ENCODE measurements around the gene PRDM12.

Gene PRDM12

GRCh38 chr9:130651221-130651620 is 13.2 kb upstream of the PRDM12 start:
- DNase-seq (ENCODE audit: low spot score): no peak
- no peak overlapping the region for H3K27ac ChIP-seq (replicated peaks; ENCODE audit: low read length)
- H2BK12ac ChIP-seq (ENCODE audit: low read length): no peak overlapping the region

GRCh38 chr9:130651752-130652151 is 12.6 kb upstream of the PRDM12 start:
- H3K27ac ChIP-seq (replicated peaks; ENCODE audit: low read length): no peak overlapping the region
- no peak overlapping the region for H2BK15ac ChIP-seq (ENCODE audit: low read length)
- no peak overlapping the region for H2BK12ac ChIP-seq (ENCODE audit: low read length)
- no peak overlapping the region for H3K9ac ChIP-seq (ENCODE audit: low read depth, low read length, poor library complexity)
- no peak overlapping the region for H3K4ac ChIP-seq (ENCODE audit: low read length)
- H3K4me1 ChIP-seq (ENCODE audit: control insufficient read depth in 2 of 2, insufficient read depth in 1 of 2, low read depth in 1 of 2, low read length in 2 of 2): no peaks in the 10 kb centered on the region
- no peak overlapping the region for H2AFZ ChIP-seq (ENCODE audit: low read length)
- H3K9me3 ChIP-seq (replicated peaks in 1 of 2; ENCODE audit: control insufficient read depth in 2 of 2, insufficient read depth in 1 of 2, low read depth in 1 of 2, low read length in 2 of 2): peaks cover 0 to 2% of the 10 kb centered on the region in 2 donors
- no peaks in the 10 kb centered on the region for H3K36me3 ChIP-seq (replicated peaks in 1 of 2; ENCODE audit: control insufficient read depth in 2 of 2, insufficient read depth in 2 of 2, low read length in 2 of 2)
- H2BK5ac ChIP-seq (ENCODE audit: low read length): no peak overlapping the region
- no peak overlapping the region for H4K91ac ChIP-seq (ENCODE audit: low read depth, low read length, poor library complexity)
- no peak overlapping the region for H3K4me3 ChIP-seq (ENCODE audit: low read length in 2 of 2)
- H2AK5ac ChIP-seq (ENCODE audit: low read depth, low read length): peak overlapping the region; percentile 53
- H4K8ac ChIP-seq (ENCODE audit: low read depth, low read length): no peak overlapping the region
- H3K18ac ChIP-seq (ENCODE audit: low read length): no peak overlapping the region
- no peak for DNase-seq (ENCODE audit: low spot score)
- no CpG with 5 or more reads among the region's 18 CpGs for WGBS, 2 donors (ENCODE audit: extremely low coverage in 2 of 2, insufficient read length in 2 of 2, insufficient replicate concordance in 1 of 2)
- H2BK120ac ChIP-seq (ENCODE audit: low read depth, low read length): no peak overlapping the region
- no peaks in the 10 kb centered on the region for H3K79me1 ChIP-seq (ENCODE audit: low read depth, low read length)
- no peak overlapping the region for H3K23ac ChIP-seq (ENCODE audit: low read depth, low read length, poor library complexity)
- peaks cover 0 to 34% (median 6%) of the 10 kb centered on the region in 3 experiments for H3K27me3 ChIP-seq (ENCODE audit: control insufficient read depth in 3 of 3, insufficient read depth in 3 of 3, low read depth in 1 of 3, low read length in 3 of 3)
- H3K4me2 ChIP-seq (ENCODE audit: insufficient read depth, low read length, poor library complexity, severe bottlenecking): no peak overlapping the region
- peak overlapping the region; percentile 75 for H3K14ac ChIP-seq (ENCODE audit: low read length)

More at GRCh38 chr9:130651221-130651620, 13.2 kb upstream of the PRDM12 start:
- peaks cover 0 to 28% (median under 1%) of the 10 kb centered on the region in 3 experiments for H3K27me3 ChIP-seq (ENCODE audit: control insufficient read depth in 3 of 3, insufficient read depth in 3 of 3, low read depth in 1 of 3, low read length in 3 of 3)
- no peak overlapping the region for H2BK5ac ChIP-seq (ENCODE audit: low read length)
- H4K8ac ChIP-seq (ENCODE audit: low read depth, low read length): no peak overlapping the region
- H3K4ac ChIP-seq (ENCODE audit: low read length): no peak overlapping the region
- H4K91ac ChIP-seq (ENCODE audit: low read depth, low read length, poor library complexity): no peak overlapping the region
- no peaks in the 10 kb centered on the region for H3K79me1 ChIP-seq (ENCODE audit: low read depth, low read length)
- H3K9me3 ChIP-seq (replicated peaks in 1 of 2; ENCODE audit: control insufficient read depth in 2 of 2, insufficient read depth in 1 of 2, low read depth in 1 of 2, low read length in 2 of 2): no peaks in the 10 kb centered on the region
- no peaks in the 10 kb centered on the region for H3K36me3 ChIP-seq (replicated peaks in 1 of 2; ENCODE audit: control insufficient read depth in 2 of 2, insufficient read depth in 2 of 2, low read length in 2 of 2)
- WGBS, 2 donors (ENCODE audit: extremely low coverage in 2 of 2, insufficient read length in 2 of 2, insufficient replicate concordance in 1 of 2): no CpG with 5 or more reads among the region's 15 CpGs
- no peak overlapping the region for H3K9ac ChIP-seq (ENCODE audit: low read depth, low read length, poor library complexity)
- H2AK5ac ChIP-seq (ENCODE audit: low read depth, low read length): no peak overlapping the region
- H2BK120ac ChIP-seq (ENCODE audit: low read depth, low read length): no peak overlapping the region
- H3K18ac ChIP-seq (ENCODE audit: low read length): peak overlapping the region; percentile 20
- H3K4me1 ChIP-seq (ENCODE audit: control insufficient read depth in 2 of 2, insufficient read depth in 1 of 2, low read depth in 1 of 2, low read length in 2 of 2): no peaks in the 10 kb centered on the region
- no peak overlapping the region for H3K23ac ChIP-seq (ENCODE audit: low read depth, low read length, poor library complexity)
- H3K4me2 ChIP-seq (ENCODE audit: insufficient read depth, low read length, poor library complexity, severe bottlenecking): no peak overlapping the region
- no peak overlapping the region for H2BK15ac ChIP-seq (ENCODE audit: low read length)
- no peak overlapping the region for H2AFZ ChIP-seq (ENCODE audit: low read length)
- no peak overlapping the region for H3K14ac ChIP-seq (ENCODE audit: low read length)
- no peak overlapping the region for H3K4me3 ChIP-seq (ENCODE audit: low read length in 2 of 2)

- no peak overlapping the region for H3K9ac ChIP-seq (ENCODE audit: low read depth, low read length, poor library complexity)
- H3K23ac ChIP-seq (ENCODE audit: low read depth, low read length, poor library complexity): no peak overlapping the region
- no peak overlapping the region for H2BK12ac ChIP-seq (ENCODE audit: low read length)
- no peak overlapping the region for H3K27ac ChIP-seq (replicated peaks; ENCODE audit: low read length)
- no peaks in the 10 kb centered on the region for H3K4me1 ChIP-seq (ENCODE audit: control insufficient read depth in 2 of 2, insufficient read depth in 1 of 2, low read depth in 1 of 2, low read length in 2 of 2)
- H3K79me1 ChIP-seq (ENCODE audit: low read depth, low read length): no peaks in the 10 kb centered on the region
- no CpG with 5 or more reads among the region's 6 CpGs for WGBS, 2 donors (ENCODE audit: extremely low coverage in 2 of 2, insufficient read length in 2 of 2, insufficient replicate concordance in 1 of 2)
- no peak overlapping the region for H3K4me3 ChIP-seq (ENCODE audit: low read length in 2 of 2)
- no peak overlapping the region for H4K91ac ChIP-seq (ENCODE audit: low read depth, low read length, poor library complexity)
- no peak overlapping the region for H3K18ac ChIP-seq (ENCODE audit: low read length)
- no peak overlapping the region for H2AFZ ChIP-seq (ENCODE audit: low read length)
- H3K27me3 ChIP-seq (ENCODE audit: control insufficient read depth in 3 of 3, insufficient read depth in 3 of 3, low read depth in 1 of 3, low read length in 3 of 3): peaks cover 17 to 62% (median 30%) of the 10 kb centered on the region in 3 experiments
- H4K8ac ChIP-seq (ENCODE audit: low read depth, low read length): no peak overlapping the region
- H3K9me3 ChIP-seq (replicated peaks in 1 of 2; ENCODE audit: control insufficient read depth in 2 of 2, insufficient read depth in 1 of 2, low read depth in 1 of 2, low read length in 2 of 2): peaks cover 8 to 15% of the 10 kb centered on the region in 2 donors
- H2BK5ac ChIP-seq (ENCODE audit: low read length): no peak overlapping the region
- no peak overlapping the region for H2BK120ac ChIP-seq (ENCODE audit: low read depth, low read length)
- H3K4ac ChIP-seq (ENCODE audit: low read length): no peak overlapping the region
- no peaks in the 10 kb centered on the region for H3K36me3 ChIP-seq (replicated peaks in 1 of 2; ENCODE audit: control insufficient read depth in 2 of 2, insufficient read depth in 2 of 2, low read length in 2 of 2)
- no peak for DNase-seq (ENCODE audit: low spot score)
- H2BK15ac ChIP-seq (ENCODE audit: low read length): no peak overlapping the region
- no peak overlapping the region for H3K4me2 ChIP-seq (ENCODE audit: insufficient read depth, low read length, poor library complexity, severe bottlenecking)
- no peak overlapping the region for H2AK5ac ChIP-seq (ENCODE audit: low read depth, low read length)
- no peak overlapping the region for H3K14ac ChIP-seq (ENCODE audit: low read length)
Measured at GRCh38 chr9:130654879-130655278, 9.5 kb upstream of the PRDM12 start.

GRCh38 chr9:130658893-130659698 is 5.3 kb upstream of the PRDM12 start:
- Histone ChIP-seq H3K4me3 (ENCODE audit: low read length in 2 of 2) (no peak overlapping the region), H3K18ac (ENCODE audit: low read length) (peak overlapping the region; percentile 76), H2BK5ac (ENCODE audit: low read length) (peak overlapping the region; percentile 75), H3K23ac (ENCODE audit: low read depth, low read length, poor library complexity) (peak overlapping the region; percentile 96), H2AK5ac (ENCODE audit: low read depth, low read length) (peak overlapping the region; percentile 93), H3K79me1 (ENCODE audit: low read depth, low read length) (no peaks in the 10 kb centered on the region), H2AFZ (ENCODE audit: low read length) (peak overlapping the region; percentile 96), H2BK15ac (ENCODE audit: low read length) (peak overlapping the region; percentile 90), H4K91ac (ENCODE audit: low read depth, low read length, poor library complexity) (no peak overlapping the region), H2BK12ac (ENCODE audit: low read length) (peak overlapping the region; percentile 4), H3K27ac (replicated peaks; ENCODE audit: low read length) (no peak overlapping the region), H3K4ac (ENCODE audit: low read length) (no peak overlapping the region), H3K4me1 (ENCODE audit: control insufficient read depth in 2 of 2, insufficient read depth in 1 of 2, low read depth in 1 of 2, low read length in 2 of 2) (peaks cover 7 to 14% of the 10 kb centered on the region in 2 donors), H3K27me3 (ENCODE audit: control insufficient read depth in 3 of 3, insufficient read depth in 3 of 3, low read depth in 1 of 3, low read length in 3 of 3) (peaks cover 56 to 89% (median 72%) of the 10 kb centered on the region in 3 experiments), H3K36me3 (replicated peaks in 1 of 2; ENCODE audit: control insufficient read depth in 2 of 2, insufficient read depth in 2 of 2, low read length in 2 of 2) (no peaks in the 10 kb centered on the region), H3K4me2 (ENCODE audit: insufficient read depth, low read length, poor library complexity, severe bottlenecking) (no peak overlapping the region), H3K9ac (ENCODE audit: low read depth, low read length, poor library complexity) (peak overlapping the region; percentile 13), H3K9me3 (replicated peaks in 1 of 2; ENCODE audit: control insufficient read depth in 2 of 2, insufficient read depth in 1 of 2, low read depth in 1 of 2, low read length in 2 of 2) (peaks cover 8 to 17% of the 10 kb centered on the region in 2 donors), H3K14ac (ENCODE audit: low read length) (no peak overlapping the region), H4K8ac (ENCODE audit: low read depth, low read length) (no peak overlapping the region), H2BK120ac (ENCODE audit: low read depth, low read length) (peak overlapping the region; percentile 87)
- no CpG with 5 or more reads among the region's 52 CpGs for WGBS, 2 donors (ENCODE audit: extremely low coverage in 2 of 2, insufficient read length in 2 of 2, insufficient replicate concordance in 1 of 2)
- DNase-seq (ENCODE audit: low spot score): no peak
